Spleen (tissue), 11 donors: Measurements from ENCODE around the gene PLCH1. TPM values are rescaled to one million over a fixed set of nuclear protein-coding genes. Genes with fewer than 3 reads are reported as not detected.

Experiments
- DNase-seq: peaks from one replicate; pipeline ENCODE4 v3.0.0-alpha.2; 2020
- H3K27ac ChIP-seq, 8 donors: fragments of 200-600 bp; sonication (generic) in 7 of 8; 1 replicate in 4 of 8; 2 replicates in 4 of 8; pipeline versions ENCODE4 v1.5.0 to v1.8.0; 2016 to 2021; ENCODE audit warnings: inconsistent platforms in 4 of 8, mild to moderate bottlenecking in 4 of 8, moderate library complexity in 1 of 8
- H3K27me3 ChIP-seq, 7 donors: fragments of 200-600 bp; sonication (generic) in 6 of 7; replicated peaks in 1 of 7; 1 replicate in 4 of 7; 2 replicates in 3 of 7; pipeline versions ENCODE4 v1.5.0 to v1.8.0; 2016 to 2021; ENCODE audit warnings: inconsistent platforms in 3 of 7, mild to moderate bottlenecking in 1 of 7
- H3K36me3 ChIP-seq, 6 donors: fragments of 200-600 bp; sonication (generic) in 5 of 6; 1 replicate in 4 of 6; 2 replicates in 2 of 6; pipeline versions ENCODE4 v1.5.0 to v1.8.0; 2016 to 2021; ENCODE audit warnings: inconsistent platforms in 2 of 6
- H3K4me1 ChIP-seq, 6 donors: fragments of 200-600 bp; sonication (generic) in 5 of 6; 1 replicate in 3 of 6; 2 replicates in 3 of 6; pipeline versions ENCODE4 v1.5.0 to v1.8.0; 2016 to 2021; ENCODE audit warnings: inconsistent platforms in 3 of 6
- H3K4me3 ChIP-seq, 8 donors: fragments of 200-600 bp; sonication (generic) in 7 of 8; 1 replicate in 4 of 8; 2 replicates in 4 of 8; pipeline versions ENCODE4 v1.5.0 to v1.8.0; 2016 to 2021; ENCODE audit warnings: inconsistent platforms in 4 of 8, mild to moderate bottlenecking in 4 of 8, moderate library complexity in 2 of 8
- H3K9me3 ChIP-seq, 8 donors: fragments of 200-600 bp; sonication (generic) in 7 of 8; 1 replicate in 4 of 8; 2 replicates in 4 of 8; pipeline versions ENCODE4 v1.5.0 to v1.8.0; 2016 to 2021; ENCODE audit warnings: inconsistent platforms in 4 of 8
- CTCF ChIP-seq, 11 experiments: fragments of 200-600 bp in 7 of 11; fragments of 450-650 bp in 4 of 11; sonication (generic) in 4 of 11; IDR thresholded peaks in 8 of 11; conservative IDR thresholded peaks in 3 of 11; 1 replicate in 7 of 11; 2 replicates in 4 of 11; pipeline versions ENCODE4 v1.4.0 to v1.8.0; 2016 to 2021; ENCODE audit warnings: antibody characterized with exemption in 11 of 11, inconsistent platforms in 4 of 11, mild to moderate bottlenecking in 1 of 11
- POLR2A ChIP-seq, 3 donors: fragments of 450-650 bp; IDR thresholded peaks; one replicate each; pipeline ENCODE4 v1.5.1; 2017; ENCODE audit warnings: antibody characterized with exemption in 3 of 3, mild to moderate bottlenecking in 1 of 3
- POLR2AphosphoS5 ChIP-seq, 3 donors: sonication (generic); formaldehyde crosslinking; IDR thresholded peaks; one replicate each; pipeline ENCODE4 v1.5.1; 2017; ENCODE audit warnings: antibody characterized with exemption in 3 of 3
- WGBS, 5 donors: extraction: QIAGEN DNeasy Blood & Tissue Kit in 3 of 5; methylation state at CpG; one replicate each; pipeline versions ENCODE4 v1.1.5 to v1.1.7; 2013 to 2018; 5-methylcytosine and 5-hydroxymethylcytosine counted together
- intact Hi-C: fragments of 100-400 bp; cut with DNase I; formaldehyde crosslinking; loops from one replicate; pipeline ENCODE4 v1.15.0; 2023; ENCODE audit warnings: low total_unique reads
- polyA plus RNA-seq, 3 donors: library from polyadenylated mRNA; stranded (reverse); fragments of 200-250 nt; gene quantifications; one replicate each; pipeline ENCODE4 v1.2.1, GENCODE V29; 2013
- total RNA-seq, 7 donors: library from RNA; depleted of rRNA in 3 of 7; stranded (reverse); fragments of >200 nt in 3 of 7; fragmentation: NEBNext Ultra II Directional in 4 of 7; extraction: Animal tissue kit (Norgen Biotek cat#: 25700) in 4 of 7; gene quantifications; one replicate each; pipeline versions ENCODE4 v1.1.0 to v1.2.1, GENCODE V29; 2016 to 2021
- donor health status: healthy with polysubstance abuse.
- donor health status: DM: no; HTN: no; CAD: no; lungs with moderate emphysema.
- donor health status: DM: no; HTN: no; CAD: no.
- donor health status: Bipolar disorder and iron deficiency.
- donor health status: healthy.
- donor health status: DM: no; HTN: no; CAD: no.
- donor health status: DM: yes; HTN: yes; CAD: no.

The PLCH1 gene
- total and polyA plus RNA-seq, 10 donors = 0.02 to 0.37 (median 0.13) TPM; not detected in 1

GRCh38 chr3:155676252-155676981 lies 68.5 kb downstream of the PLCH1 start:
- Histone ChIP-seq H3K27ac (no peak overlapping the region), H3K4me3 (no peak overlapping the region)
- no peak for DNase-seq

DNA sequence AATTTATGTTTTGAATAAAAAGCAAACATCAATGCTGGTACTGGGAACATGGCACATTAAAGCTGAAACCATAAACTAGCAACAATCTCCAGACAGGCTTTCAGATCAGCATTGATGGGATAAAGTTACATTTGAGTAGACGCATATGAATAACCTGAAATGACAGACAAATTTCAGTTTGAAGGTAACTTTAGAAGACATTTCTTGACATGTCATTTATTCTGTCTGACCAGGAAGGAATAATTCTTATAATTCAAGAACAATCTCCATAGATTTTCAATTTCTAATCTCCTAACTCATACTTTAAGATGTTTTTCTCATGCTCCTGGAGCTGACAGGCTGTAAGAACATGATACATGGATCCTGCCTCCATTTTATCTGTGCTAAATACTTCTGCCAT lies 69.8 kb downstream of the PLCH1 start:
- DNase-seq = no peak
- WGBS, 5 donors = 93 to 100% (median 96%) methylated on average over 1 of the region's 1 CpG
- TF ChIP-seq POLR2A (IDR thresholded peaks at IDR 0.05) (no peak), POLR2AphosphoS5 (IDR thresholded peaks at IDR 0.05) (no peak), CTCF (IDR thresholded peaks at IDR 0.05 in 8 of 11, conservative IDR thresholded peaks at IDR 0.05 in 3 of 11) (no peak)
- H3K36me3 ChIP-seq = no peaks in the 10 kb centered on the region
- H3K27ac ChIP-seq = no peak overlapping the region
- no peaks in the 10 kb centered on the region for H3K4me1 ChIP-seq
- no peaks in the 10 kb centered on the region for H3K9me3 ChIP-seq
- intact Hi-C loops = no loop called here
- no peaks in the 10 kb centered on the region for H3K27me3 ChIP-seq
- no peak overlapping the region for H3K4me3 ChIP-seq

More at GRCh38 chr3:155676252-155676981, 68.5 kb downstream of the PLCH1 start:
- WGBS, 5 donors = 63 to 82% (median 74%) methylated on average over 14 of the region's 14 CpGs
- no peaks in the 10 kb centered on the region for H3K9me3 ChIP-seq
- H3K27me3 ChIP-seq = no peaks in the 10 kb centered on the region
- TF ChIP-seq POLR2AphosphoS5 (IDR thresholded peaks at IDR 0.05) = no peak
- no peaks in the 10 kb centered on the region for H3K36me3 ChIP-seq
- intact Hi-C loops = no loop called here
- no peaks in the 10 kb centered on the region for H3K4me1 ChIP-seq

- Histone ChIP-seq H3K36me3 (no peaks in the 10 kb centered on the region), H3K4me3 (no peak overlapping the region), H3K27ac (no peak overlapping the region), H3K4me1 (no peaks in the 10 kb centered on the region), H3K27me3 (no peaks in the 10 kb centered on the region), H3K9me3 (no peaks in the 10 kb centered on the region)
- no peak for DNase-seq
- intact Hi-C loops = no loop called here
- no peak for TF ChIP-seq POLR2AphosphoS5 (IDR thresholded peaks at IDR 0.05)
- no peak for TF ChIP-seq POLR2A (IDR thresholded peaks at IDR 0.05)
- TF ChIP-seq CTCF (IDR thresholded peaks at IDR 0.05 in 8 of 11, conservative IDR thresholded peaks at IDR 0.05 in 3 of 11) = no peak
- WGBS, 5 donors = 88 to 96% (median 92%) methylated on average over 4 of the region's 4 CpGs
Measured at GRCh38 chr3:155673421-155673820, 71.5 kb downstream of the PLCH1 start.

GRCh38 chr3:155670335-155670734 lies 74.5 kb downstream of the PLCH1 start:
- Histone ChIP-seq H3K4me1 (no peaks in the 10 kb centered on the region), H3K27ac (no peak overlapping the region), H3K36me3 (no peaks in the 10 kb centered on the region), H3K9me3 (no peaks in the 10 kb centered on the region), H3K27me3 (no peaks in the 10 kb centered on the region), H3K4me3 (no peak overlapping the region)
- no peak for TF ChIP-seq CTCF (IDR thresholded peaks at IDR 0.05 in 8 of 11, conservative IDR thresholded peaks at IDR 0.05 in 3 of 11)
- no peak for TF ChIP-seq POLR2A (IDR thresholded peaks at IDR 0.05)
- no peak for TF ChIP-seq POLR2AphosphoS5 (IDR thresholded peaks at IDR 0.05)
- no peak for DNase-seq
- WGBS, 5 donors = 59 to 83% (median 73%) methylated on average over 2 of the region's 2 CpGs
- intact Hi-C loops = no loop called here
